Small intestine (tissue), 7 donors: Measurements from ENCODE around the gene TGM2. TPM values are rescaled to one million over a fixed set of nuclear protein-coding genes. Genes with fewer than 3 reads are reported as not detected.

Experiments used
- DNase-seq, 2 donors: peaks; one replicate each; pipeline versions ENCODE4 v3.0.0 to v3.0.0-alpha.2; 2013
- FAIRE-seq: peaks from 2 replicates; lab custom pipeline; 2012; peaks lifted over from hg19 to GRCh38; lab: Jason Lieb, UNC
- H3K27ac ChIP-seq, 3 donors: one replicate each; pipeline ENCODE4 v1.5.1; 2013; ENCODE audit warnings: low read length in 2 of 3, mild to moderate bottlenecking in 2 of 3, control low read depth in 1 of 3, inconsistent platforms in 1 of 3, low read depth in 1 of 3, moderate library complexity in 1 of 3
- H3K27me3 ChIP-seq, 3 donors: one replicate each; pipeline ENCODE4 v1.6.1; 2013; ENCODE audit warnings: low read length in 3 of 3, inconsistent platforms in 1 of 3; ENCODE audit not compliant: control insufficient read depth in 3 of 3, insufficient read depth in 3 of 3
- H3K36me3 ChIP-seq, 3 donors: one replicate each; pipeline ENCODE4 v1.6.1; 2013; ENCODE audit warnings: low read length in 3 of 3, inconsistent platforms in 1 of 3, low read depth in 1 of 3, mild to moderate bottlenecking in 1 of 3, moderate library complexity in 1 of 3; ENCODE audit not compliant: control insufficient read depth in 3 of 3, insufficient read depth in 2 of 3
- H3K4me1 ChIP-seq, 3 donors: one replicate each; pipeline ENCODE4 v1.6.1; 2013; ENCODE audit warnings: low read length in 2 of 3, inconsistent platforms in 1 of 3, low read depth in 1 of 3, mild to moderate bottlenecking in 1 of 3, moderate library complexity in 1 of 3; ENCODE audit not compliant: control insufficient read depth in 3 of 3, insufficient read depth in 2 of 3
- H3K4me3 ChIP-seq, 3 donors: one replicate each; pipeline ENCODE4 v1.5.1; 2013; ENCODE audit warnings: low read length in 3 of 3, control low read depth in 1 of 3, inconsistent platforms in 1 of 3, low read depth in 1 of 3, mild to moderate bottlenecking in 1 of 3, moderate library complexity in 1 of 3
- H3K9me3 ChIP-seq, 2 donors: one replicate each; pipeline ENCODE4 v1.6.1; 2013; ENCODE audit warnings: low read depth in 1 of 2, low read length in 1 of 2; ENCODE audit not compliant: control insufficient read depth in 2 of 2, insufficient read depth in 1 of 2
- WGBS, 3 donors: extraction: QIAGEN DNeasy Blood & Tissue Kit; methylation state at CpG; one replicate each; pipeline ENCODE4 v1.1.7; 2013; 5-methylcytosine and 5-hydroxymethylcytosine counted together
- polyA plus RNA-seq, 4 donors: library from polyadenylated mRNA; stranded (reverse) in 3 of 4; unstranded in 1 of 4; fragments of 200-250 nt in 3 of 4; fragments of 120-200 nt in 1 of 4; gene quantifications; one replicate each; pipeline versions ENCODE4 v1.2.1 to v1.2.3, GENCODE V29; 2013
- donor health status: healthy with polysubstance abuse.
- donor health status: control.
- donor health status: control.
- donor health status: Bipolar disorder and iron deficiency.
- donor health status: healthy.

TGM2 gene
- polyA plus RNA-seq, 4 donors = 19.7 to 332 (median 59.1) TPM

DNA sequence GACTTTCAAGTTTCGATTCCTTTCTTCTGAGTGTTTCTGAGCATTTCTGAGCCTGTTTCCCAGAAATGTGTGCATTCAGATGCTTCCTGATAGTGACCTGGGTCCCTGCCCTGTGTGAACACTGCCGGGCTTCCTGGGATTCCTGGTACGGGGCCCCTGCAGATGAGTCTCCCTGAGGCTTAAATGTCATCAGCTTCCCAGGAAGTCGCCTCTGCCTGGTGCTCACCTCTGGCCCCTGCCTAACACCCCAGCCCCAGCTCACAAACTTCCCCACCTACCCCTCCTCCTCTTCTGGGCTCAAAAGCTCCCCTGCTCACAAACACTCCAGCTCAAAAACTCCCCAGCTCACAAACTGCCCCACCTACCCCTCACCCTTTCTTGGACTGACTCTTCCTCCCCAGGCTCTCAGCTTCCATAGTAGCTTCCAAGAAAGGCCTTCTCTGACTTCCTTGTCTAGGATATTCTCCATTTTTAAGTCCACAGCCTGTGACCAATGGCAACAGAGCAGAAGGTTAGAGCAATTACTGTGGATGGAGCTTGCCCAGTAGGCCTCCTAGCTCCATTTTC lies 42.0 kb downstream of the TGM2 start:
- DNase-seq = peak in 1 of 2 donors; percentile 60
- Histone ChIP-seq H3K27me3 (no peaks in the 10 kb centered on the region), H3K9me3 (no peaks in the 10 kb centered on the region), H3K4me3 (no peak overlapping the region), H3K36me3 (peaks cover 0 to 3% (median 0%) of the 10 kb centered on the region in 3 donors), H3K27ac (peak overlapping the region in 2 of 3 donors; percentile 80), H3K4me1 (peaks cover 0 to 22% (median 12%) of the 10 kb centered on the region in 3 donors)
- FAIRE-seq = no peak
- WGBS, 3 donors = 30 to 49% (median 40%) methylated on average over 4 of the region's 4 CpGs

DNA sequence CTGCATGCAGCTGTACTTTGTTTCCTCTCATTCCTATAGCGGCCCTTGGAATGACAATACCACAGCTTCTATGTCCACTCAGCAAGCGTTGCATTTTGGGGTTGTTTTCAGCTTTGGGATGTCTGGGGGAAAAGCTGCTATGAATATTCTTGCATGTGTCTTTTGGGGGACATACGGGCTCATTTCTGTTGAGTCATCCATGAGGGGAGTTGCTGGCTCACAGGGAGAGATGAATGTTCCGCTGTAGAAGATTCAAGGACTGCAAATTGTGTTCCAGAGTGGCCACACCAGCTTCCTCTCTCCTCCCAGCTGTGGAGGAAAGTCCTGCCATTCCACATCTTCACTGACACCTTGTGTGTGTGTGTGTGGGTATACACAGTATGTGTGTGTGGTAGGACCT lies 43.3 kb downstream of the TGM2 start:
- Histone ChIP-seq H3K4me1 (peaks cover 0 to 15% (median 12%) of the 10 kb centered on the region in 3 donors), H3K4me3 (no peak overlapping the region), H3K27ac (no peak overlapping the region), H3K27me3 (no peaks in the 10 kb centered on the region), H3K36me3 (peaks cover 0 to 3% (median 0%) of the 10 kb centered on the region in 3 donors), H3K9me3 (no peaks in the 10 kb centered on the region)
- no peak for DNase-seq
- FAIRE-seq = no peak
- 86 to 94% (median 87%) methylated on average over 4 of the region's 4 CpGs for WGBS, 3 donors

DNA sequence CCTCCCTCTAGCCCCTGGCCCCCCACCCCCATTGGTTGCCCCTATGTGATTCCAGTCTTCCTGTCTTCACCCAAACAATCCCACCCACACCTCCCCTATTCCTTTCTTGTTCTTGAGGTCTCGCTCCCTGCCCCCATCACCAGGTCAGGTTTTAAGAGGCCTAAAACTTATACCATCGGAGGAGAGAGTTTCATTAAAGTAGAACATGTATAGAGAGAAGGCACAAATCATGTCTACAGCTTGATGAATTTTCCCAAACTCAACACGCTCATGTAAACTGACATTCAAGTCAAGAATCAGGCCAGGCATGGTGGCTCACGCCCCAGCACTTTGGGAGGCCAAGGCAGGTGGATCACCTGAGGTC lies 44.5 kb downstream of the TGM2 start:
- WGBS, 3 donors = 95 to 99% (median 97%) methylated on average over 4 of the region's 4 CpGs

DNA sequence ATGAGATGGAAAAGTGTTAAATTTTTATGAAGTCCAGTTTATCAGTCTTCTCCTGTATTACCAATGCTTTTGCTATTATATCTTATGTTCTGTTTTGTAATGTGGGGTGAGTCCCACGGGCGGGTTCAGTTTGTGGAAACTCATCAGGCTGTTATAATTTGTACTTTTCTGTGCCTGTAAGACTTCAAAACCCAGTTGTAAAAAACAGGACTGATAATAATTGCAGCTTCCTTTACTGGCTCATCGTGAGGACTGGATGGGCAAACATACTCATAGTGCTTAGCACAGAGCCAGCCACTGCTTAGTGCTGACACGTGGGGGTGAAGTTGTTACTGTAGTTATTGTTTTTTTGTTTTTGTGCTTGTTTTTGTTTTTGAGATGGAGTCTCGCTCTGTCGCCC lies 45.6 kb downstream of the TGM2 start:
- no peak overlapping the region for H3K4me3 ChIP-seq
- peaks cover 0 to 7% (median 6%) of the 10 kb centered on the region in 3 donors for H3K4me1 ChIP-seq
- FAIRE-seq = no peak
- no peak for DNase-seq
- no peak overlapping the region for H3K27ac ChIP-seq
- H3K27me3 ChIP-seq = no peaks in the 10 kb centered on the region
- no peaks in the 10 kb centered on the region for H3K36me3 ChIP-seq
- 78 to 85% (median 81%) methylated on average over 6 of the region's 6 CpGs for WGBS, 3 donors
- no peaks in the 10 kb centered on the region for H3K9me3 ChIP-seq

More for the DNA sequence above, 44.5 kb downstream of the TGM2 start:
- DNase-seq (no peak), FAIRE-seq (no peak)
- H3K4me1 ChIP-seq = peaks cover 0 to 10% (median 8%) of the 10 kb centered on the region in 3 donors
- no peak overlapping the region for H3K27ac ChIP-seq
- H3K9me3 ChIP-seq = no peaks in the 10 kb centered on the region
- H3K27me3 ChIP-seq = no peaks in the 10 kb centered on the region
- no peak overlapping the region for H3K4me3 ChIP-seq
- H3K36me3 ChIP-seq = no peaks in the 10 kb centered on the region

DNA sequence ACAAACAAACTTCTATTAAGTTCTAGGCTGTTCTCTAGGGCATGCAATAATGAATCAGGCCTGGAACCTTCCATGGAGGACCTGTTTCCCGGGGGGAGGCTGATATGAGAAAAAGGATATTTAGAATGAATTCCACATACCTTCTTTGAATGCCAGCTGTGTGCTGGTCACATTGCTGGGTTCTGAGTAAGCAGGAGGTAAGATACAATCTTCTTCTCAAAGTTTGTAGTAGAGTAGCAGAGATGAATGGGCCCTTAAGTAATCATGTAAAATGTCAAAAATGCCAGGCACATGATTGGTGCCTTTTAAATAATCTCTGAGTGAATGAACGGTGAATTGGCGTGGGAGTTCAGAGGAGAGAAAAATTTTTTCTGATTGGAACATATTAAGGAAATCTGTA lies 47.4 kb downstream of the TGM2 start:
- H3K9me3 ChIP-seq = no peaks in the 10 kb centered on the region
- H3K4me3 ChIP-seq = no peak overlapping the region
- no peak for DNase-seq
- H3K27me3 ChIP-seq = no peaks in the 10 kb centered on the region
- FAIRE-seq = no peak
- no peaks in the 10 kb centered on the region for H3K36me3 ChIP-seq
- H3K27ac ChIP-seq = no peak overlapping the region
- 85 to 92% (median 89%) methylated on average over 3 of the region's 3 CpGs for WGBS, 3 donors
- H3K4me1 ChIP-seq = peaks cover 0 to 6% (median 2%) of the 10 kb centered on the region in 3 donors

DNA sequence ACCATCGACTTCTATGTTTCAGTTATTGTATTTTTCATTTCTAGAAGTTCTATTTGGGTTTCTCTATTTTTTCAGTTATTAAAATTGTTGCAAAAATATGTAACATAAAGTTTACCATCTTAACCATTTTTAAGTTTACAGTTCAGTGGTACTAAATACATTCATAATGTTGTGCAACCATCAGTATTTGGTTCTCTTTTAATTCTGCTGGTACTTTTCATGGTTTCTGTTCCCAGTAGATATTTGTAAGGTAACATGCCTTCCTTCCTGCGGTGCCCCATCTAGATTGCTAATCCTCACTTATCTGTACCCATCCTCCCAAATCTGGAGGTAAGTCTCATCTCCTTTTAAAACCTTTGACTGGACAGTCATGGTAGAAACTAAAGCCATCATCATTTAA lies 47.9 kb downstream of the TGM2 start:
- no peaks in the 10 kb centered on the region for H3K27me3 ChIP-seq
- no peaks in the 10 kb centered on the region for H3K36me3 ChIP-seq
- H3K4me1 ChIP-seq = peaks cover 0 to 6% (median 2%) of the 10 kb centered on the region in 3 donors
- H3K9me3 ChIP-seq = no peaks in the 10 kb centered on the region
- FAIRE-seq = no peak
- H3K4me3 ChIP-seq = no peak overlapping the region
- DNase-seq = no peak
- no peak overlapping the region for H3K27ac ChIP-seq
- 83 to 92% (median 91%) methylated on average over 2 of the region's 2 CpGs for WGBS, 3 donors

DNA sequence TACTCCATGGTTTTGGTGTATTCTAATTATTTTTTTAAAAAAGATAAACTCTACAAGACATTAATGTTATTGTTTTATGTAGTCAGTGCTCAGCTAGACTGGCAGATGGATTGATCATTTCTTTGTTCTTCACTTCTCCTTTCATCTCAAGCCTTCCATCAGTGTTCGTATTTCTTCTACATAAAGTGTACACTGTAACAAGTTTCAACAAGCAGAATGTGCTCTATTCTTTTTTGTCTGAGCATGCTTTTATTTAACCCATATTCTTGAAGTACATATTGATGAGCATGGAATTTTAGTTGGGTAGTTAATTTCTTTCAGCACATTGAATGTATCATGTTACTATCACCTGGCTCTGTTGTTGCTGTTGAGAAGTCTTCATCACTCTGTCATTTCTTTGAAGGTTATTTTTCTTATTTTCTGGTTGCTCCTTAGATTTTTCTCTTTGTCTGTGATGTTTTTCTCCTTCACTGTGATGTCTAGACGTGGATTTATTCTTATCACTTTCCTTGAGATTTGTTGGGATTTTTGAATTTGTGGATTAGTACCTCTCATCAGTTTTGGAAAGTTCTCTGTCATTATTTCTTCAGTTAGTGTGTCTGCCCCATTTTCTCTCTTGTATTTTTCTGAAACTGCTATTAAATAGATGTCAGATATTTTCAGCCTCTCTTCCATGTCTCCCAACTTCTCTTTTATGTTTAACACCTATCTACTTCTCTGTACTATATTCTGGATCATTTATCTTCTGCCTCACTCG lies 48.5 kb downstream of the TGM2 start:
- Histone ChIP-seq H3K4me1 (peaks cover 0 to 6% (median 2%) of the 10 kb centered on the region in 3 donors), H3K27me3 (no peaks in the 10 kb centered on the region), H3K36me3 (no peaks in the 10 kb centered on the region), H3K9me3 (no peaks in the 10 kb centered on the region), H3K4me3 (no peak overlapping the region), H3K27ac (no peak overlapping the region)
- FAIRE-seq (no peak), DNase-seq (no peak)
- 58 to 74% (median 64%) methylated on average over 3 of the region's 3 CpGs for WGBS, 3 donors

DNA sequence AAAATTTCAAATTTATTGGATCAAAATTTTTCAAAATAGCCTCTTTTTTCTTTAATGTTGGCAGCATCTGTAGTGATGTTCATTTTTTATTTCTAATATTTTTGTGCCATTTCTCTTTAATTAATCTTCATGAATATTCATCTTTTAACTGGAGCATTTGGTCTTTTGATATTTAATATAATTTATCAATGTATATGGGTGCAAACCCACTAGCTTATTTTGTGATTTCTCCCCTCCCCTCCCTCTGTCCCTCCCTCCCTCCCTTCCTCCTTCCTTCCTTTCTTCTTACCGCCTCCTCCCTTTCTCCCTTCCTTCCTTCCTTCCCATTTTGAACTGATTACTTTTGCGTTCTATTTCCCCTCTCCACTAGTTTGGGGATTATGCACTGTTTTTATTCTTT lies 49.2 kb downstream of the TGM2 start:
- FAIRE-seq (no peak), DNase-seq (no peak)
- Histone ChIP-seq H3K4me3 (no peak overlapping the region), H3K27ac (no peak overlapping the region), H3K36me3 (no peaks in the 10 kb centered on the region), H3K4me1 (peaks cover 0 to 8% (median 3%) of the 10 kb centered on the region in 3 donors), H3K27me3 (no peaks in the 10 kb centered on the region), H3K9me3 (no peaks in the 10 kb centered on the region)
- 74 to 81% (median 77%) methylated on average over 2 of the region's 2 CpGs for WGBS, 3 donors
